HG03460 (cell line): Measurements from ENCODE around the gene DNLZ.
"Not testable (repeated sequence)": the region's sequence is repeated elsewhere in the genome, so short reads cannot be mapped to it uniquely, and the experiment has no call there.

Source experiments
- ATAC-seq: cut with Tn5 transposase; IDR thresholded peaks from one replicate; pipeline ENCODE4 v1.9.1; 2021; ENCODE audit not compliant: unreplicated experiment

The DNLZ gene

GRCh38 chr9:136361754-136362449, 1.6 kb downstream of the DNLZ start:
- no peak for ATAC-seq

DNA sequence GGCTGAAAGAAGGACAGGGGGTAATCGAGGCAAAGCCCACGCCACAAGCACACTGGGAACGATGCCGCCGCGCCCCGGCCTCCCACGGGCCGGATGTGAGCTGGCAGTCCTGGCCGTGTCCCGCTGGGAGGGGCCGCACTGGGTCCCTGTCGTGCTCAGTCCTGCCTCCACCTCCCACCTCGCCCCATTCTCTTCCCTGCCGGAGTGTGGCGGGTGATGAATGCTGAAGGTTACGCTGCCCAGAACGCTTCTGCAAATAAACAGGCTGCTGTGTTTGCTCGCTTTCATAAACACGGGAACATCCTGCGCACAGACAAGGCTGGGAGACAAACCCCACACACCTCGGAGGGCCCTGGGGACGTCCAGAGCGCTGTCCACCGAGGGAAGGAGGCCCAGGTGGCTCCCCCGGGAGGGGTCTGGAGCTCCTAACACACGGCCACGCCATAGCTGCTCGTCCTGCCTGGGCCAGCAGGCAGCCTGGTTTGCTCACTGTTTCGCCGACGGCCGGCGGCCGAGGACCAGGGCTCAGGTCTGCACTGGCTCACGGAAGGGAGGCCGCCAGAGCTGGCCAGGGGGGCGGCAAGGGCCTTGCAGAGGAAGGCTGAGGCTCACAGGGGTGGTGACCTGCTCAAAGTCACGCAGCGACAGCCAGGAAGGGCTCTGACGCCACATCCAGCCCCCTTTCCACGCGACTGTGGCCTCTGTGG, 2.3 kb downstream of the DNLZ start:
- no peak for ATAC-seq

DNA sequence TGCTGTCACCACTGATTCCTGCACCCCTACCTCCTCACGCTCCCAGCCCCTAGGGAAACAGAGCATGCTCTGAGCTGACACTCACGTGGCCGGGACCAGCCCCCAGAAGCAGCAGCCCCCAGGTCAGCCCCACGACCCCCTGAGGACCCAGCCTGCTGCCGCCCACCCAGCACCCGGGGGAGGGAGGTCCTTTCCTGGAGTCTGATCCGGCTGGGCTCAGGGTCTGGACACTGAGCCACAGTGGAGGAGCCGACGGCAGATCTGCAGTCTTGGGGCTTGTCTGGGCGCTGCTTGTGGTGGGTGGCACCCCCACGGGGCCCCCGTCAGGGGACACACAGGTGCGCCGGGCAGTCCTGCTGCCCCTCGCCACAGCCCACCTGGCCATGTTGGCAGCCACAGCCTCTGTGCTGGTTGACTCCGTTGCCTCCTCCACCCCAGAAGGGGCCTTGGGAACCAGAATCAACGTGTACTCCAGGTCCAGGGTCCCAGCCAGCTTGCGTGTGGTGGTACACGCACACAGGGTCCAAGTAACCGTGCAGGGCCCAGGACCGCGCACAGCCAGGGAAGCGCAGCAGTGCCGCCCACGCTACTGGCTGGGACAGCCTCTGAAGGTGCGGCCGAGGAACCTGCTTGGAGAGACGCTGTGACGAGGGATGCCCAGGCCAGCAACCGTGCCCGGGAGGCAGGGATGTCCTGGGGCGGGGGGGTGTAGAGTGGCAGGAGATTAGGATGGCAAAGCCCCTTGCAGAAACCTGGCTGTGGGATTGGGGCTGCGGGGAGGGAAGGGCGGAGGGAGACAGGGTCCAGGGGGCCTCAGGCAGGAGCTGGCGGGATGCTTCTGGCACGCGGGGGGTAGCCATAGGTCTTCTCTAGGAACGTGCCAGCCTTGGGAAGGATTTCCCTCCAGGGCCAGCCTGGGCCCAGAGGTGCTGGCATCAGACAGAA, 3.5 kb downstream of the DNLZ start:
- ATAC-seq, result no peak

- ATAC-seq, result no peak
Measured at GRCh38 chr9:136358888-136359287, 4.7 kb downstream of the DNLZ start.

GRCh38 chr9:136358016-136358415, 5.5 kb downstream of the DNLZ start:
- ATAC-seq, result no peak

DNA sequence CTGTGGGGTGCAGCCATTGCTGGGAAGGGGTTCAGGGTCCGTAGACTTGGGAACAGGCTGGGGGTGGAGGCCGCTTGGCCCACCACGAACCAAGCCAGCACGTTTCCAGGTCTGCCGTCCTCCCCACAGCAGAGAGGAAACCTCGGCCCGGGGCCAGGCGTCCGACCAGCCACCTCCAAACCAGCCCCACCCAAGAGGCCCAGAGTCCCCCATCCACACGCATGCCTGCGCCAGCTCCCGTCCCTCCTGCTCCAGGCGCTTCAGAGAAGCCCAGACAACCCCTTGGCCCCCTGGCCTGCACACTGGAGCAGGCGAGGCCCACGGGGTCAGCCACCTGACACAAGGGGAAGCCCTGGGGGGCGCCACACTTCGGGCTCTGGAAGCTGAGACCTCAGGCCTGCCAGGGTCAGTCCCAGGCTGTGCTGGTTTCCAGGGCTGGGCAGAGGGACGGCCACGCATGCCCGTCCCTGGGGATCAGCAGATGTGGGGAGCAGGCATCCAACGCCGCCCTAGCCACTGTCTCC, 6.3 kb downstream of the DNLZ start:
- ATAC-seq, result no peak

DNA sequence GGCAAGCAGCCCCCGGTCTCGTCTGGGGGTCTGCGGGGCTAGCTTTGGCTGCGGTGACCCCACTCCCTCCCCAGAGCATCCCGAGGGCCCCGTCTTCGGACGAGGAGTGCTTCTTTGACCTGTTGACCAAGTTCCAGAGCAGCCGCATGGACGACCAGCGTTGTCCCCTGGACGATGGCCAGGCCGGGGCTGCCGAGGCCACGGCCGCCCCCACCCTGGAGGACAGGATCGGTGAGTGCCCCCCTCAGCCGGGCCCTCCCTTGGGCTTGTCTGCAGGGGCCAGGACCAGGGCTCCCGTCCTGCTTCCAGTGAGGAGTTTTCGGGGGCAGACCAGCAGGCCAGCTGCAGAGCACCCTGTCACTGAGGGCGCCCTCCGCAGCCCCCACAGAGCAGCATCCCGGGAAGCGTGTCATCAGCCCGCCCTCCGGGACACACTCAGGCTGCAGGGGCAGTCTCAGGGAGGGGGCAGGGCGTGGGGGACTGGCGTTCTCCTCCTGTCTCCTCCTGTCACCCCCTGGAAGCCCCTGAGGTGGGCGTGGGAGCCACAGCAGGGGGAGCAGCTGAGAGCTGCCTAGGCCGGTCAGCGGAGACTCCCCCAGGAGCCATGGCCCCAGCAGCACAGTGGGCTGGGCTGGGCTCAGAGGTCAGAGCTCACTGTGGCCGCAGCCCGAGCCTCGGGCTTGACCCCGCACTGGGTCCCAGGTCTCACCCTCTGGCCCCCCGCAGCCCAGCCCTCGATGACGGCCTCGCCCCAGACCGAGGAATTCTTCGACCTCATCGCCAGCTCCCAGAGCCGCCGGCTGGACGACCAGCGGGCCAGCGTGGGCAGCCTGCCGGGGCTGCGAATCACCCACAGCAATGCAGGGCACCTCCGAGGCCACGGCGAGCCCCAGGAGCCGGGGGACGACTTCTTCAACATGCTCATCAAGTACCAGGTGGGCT, 7.7 kb downstream of the DNLZ start:
- ATAC-seq, result no peak

DNA sequence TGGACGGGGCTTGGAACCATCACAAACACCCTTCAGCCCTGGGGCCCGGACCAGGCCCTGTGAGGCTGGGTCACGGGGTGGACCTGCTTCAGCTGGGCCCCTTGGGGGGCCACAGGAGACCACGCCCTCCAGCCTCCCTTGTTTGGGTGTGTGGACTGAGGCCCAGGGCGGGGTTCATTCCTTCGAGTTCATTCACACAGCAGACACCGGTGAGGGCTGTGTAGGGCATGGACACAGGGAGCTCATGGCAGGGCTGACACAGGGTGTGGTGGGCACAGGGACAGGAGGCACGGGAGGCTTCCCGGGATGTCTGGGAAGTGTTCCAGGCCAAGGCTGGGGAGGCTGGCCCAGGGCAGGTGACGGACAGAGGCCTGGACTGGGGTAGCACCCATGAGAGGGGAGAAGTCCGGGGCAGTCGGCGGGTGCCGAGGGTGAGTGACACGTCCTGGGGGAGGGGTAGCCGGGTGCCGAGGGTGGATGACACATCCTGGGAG, 8.9 kb downstream of the DNLZ start:
- no peak for ATAC-seq

DNA sequence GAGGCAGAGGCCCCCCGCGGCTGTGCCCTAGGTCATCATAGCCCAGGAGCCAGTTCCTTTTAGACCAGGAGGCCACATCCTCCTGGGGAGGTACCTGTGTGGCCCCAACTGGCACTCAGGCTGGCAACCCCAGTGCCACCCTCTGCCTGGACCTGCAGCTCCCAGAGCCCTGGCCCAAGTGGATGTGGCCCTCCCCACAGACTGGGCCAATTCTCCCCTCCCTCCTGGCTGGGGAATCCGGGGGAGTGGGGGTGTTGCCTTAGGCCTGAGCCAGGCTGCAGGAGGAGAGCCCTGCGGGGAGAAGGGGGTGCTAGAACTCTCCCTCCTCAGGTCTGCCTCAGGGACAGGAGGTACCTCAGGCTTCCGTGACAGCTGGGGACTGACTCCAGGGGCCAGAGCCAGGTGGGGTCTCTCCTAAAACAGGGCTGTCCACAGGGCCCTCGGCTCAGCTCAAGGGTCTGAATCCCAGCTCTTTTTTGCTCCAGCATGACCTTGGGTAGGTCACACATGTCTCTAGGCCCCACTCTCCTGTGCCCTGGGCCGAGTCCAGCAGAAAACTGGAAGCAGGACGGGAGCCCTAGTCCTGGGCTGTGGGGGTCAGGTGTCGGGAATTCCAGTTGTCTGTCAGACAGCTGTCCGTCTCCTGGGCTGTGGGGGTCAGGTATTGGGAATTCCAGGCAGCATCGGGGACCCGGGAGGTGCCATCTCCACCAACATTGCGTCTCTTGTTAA, 9.6 kb downstream of the DNLZ start:
- no peak for ATAC-seq

DNA sequence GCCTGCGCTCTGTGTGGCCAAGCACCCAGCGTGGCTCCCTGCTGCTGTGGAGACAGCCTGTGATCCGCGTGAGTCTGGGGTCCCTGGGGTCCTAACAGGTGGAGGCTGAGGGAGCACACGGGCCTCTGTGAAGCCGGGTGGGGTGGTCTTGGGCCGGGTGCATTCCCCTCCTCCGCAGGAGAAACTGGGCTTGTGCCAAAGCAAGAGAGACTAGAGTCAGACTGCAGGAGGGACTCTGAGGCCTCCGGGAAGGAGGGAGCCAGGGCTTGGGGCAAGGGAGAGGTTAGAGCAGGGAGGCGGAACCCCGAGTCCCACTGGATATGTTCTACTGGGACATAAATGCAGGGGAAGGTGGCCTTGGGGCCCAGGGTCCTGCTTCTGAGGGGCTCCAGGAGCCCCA, 10.5 kb downstream of the DNLZ start:
- no peak for ATAC-seq

GRCh38 chr9:136352682-136353081, 10.9 kb downstream of the DNLZ start:
- no peak for ATAC-seq

DNA sequence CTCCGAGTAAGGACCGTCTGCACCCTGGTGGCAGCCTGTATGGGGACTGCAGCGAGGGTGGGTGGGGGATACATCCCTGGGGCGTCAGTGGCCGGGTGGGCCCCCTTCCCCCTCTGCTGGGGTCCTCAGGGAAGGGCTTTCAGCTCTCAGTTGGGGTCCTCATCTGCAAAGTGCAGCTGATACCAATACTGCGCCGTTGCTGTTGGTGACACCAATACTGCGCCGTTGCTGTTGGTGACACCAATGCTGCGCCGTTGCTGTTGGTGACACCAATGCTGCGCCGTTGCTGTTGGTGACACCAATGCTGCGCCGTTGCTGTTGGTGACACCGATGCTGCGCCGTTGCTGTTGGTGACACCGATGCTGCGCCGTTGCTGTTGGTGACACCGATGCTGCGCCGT, 11.7 kb downstream of the DNLZ start:
- ATAC-seq, result not testable (repeated sequence)

GRCh38 chr9:136351252-136351800, 12.2 kb downstream of the DNLZ start:
- ATAC-seq, result no peak

GRCh38 chr9:136349546-136349945, 14.0 kb downstream of the DNLZ start:
- ATAC-seq, result no peak

DNA sequence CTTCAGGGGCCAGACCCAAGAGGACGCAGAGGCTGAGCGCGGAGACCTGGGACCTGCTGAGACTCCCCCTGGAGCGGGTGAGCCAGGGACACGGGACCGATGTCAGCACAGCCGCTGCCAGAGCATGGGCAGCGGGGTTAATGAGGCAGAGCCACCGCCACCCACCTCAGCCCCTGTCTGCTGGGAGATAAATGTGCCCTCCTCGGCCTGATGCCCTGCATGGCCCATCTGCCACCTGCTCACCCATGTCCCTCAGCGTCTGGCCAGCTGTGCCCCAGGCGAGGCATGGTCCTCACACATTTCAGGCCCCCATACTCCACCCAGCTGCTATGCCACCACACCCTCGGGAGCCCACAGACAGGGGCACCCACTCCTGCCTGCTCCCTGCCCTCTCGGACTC, 14.9 kb downstream of the DNLZ start:
- ATAC-seq, result no peak

GRCh38 chr9:136347472-136348256, 15.9 kb downstream of the DNLZ start:
- no peak for ATAC-seq

DNA sequence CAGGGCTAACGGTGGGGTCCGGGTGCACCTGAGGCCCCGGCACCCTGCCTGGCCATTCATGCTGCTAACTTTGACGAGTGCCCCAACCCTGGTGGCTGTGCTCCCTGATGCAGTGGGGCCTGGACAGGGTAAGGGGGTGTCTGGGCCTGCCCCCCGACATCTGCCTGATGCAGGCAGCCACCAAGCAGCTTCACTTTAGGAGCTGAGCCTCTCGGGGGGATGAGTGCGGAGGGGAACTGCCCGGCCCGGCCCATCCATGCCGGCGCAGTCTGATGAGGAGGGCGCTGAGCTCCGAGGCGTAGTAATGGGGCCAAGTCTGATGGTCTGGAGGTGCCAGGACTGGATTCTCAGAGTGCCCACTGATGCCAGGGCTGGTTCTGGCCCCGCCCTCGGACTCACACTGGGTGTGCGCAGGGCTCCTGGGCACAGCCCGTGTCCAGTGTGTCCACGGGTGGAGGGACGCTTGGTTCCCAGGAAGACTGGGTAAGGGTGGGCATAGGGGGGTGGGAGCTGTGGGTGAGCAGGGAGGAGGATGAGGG, 16.5 kb downstream of the DNLZ start:
- ATAC-seq, result no peak

DNA sequence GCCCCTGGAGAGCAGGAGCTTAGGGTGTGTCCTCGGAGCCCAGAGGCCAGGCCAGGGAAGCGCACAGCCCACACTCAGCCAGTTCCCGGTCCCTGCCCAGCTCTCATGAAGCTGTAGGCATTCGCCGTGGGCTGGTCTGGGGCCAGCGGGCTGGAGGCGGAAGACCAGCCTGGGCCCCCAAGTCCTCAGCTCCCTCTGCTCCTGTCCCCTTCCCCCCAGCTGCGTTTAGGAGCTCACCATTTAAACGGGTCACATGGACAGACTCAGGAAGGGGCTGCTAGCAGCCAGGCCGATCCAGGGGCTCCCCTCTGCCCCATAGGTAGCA, 17.4 kb downstream of the DNLZ start:
- no peak for ATAC-seq
